HG03575 (cell line): ENCODE data around the gene ACP4.

ENCODE experiments used
- ATAC-seq: cut with Tn5 transposase; IDR thresholded peaks from one replicate; pipeline ENCODE4 v1.9.1; 2021; ENCODE audit not compliant: unreplicated experiment, insufficient number of reproducible peaks, low FRiP score; ENCODE audit errors: extremely low read depth

ACP4 gene

DNA sequence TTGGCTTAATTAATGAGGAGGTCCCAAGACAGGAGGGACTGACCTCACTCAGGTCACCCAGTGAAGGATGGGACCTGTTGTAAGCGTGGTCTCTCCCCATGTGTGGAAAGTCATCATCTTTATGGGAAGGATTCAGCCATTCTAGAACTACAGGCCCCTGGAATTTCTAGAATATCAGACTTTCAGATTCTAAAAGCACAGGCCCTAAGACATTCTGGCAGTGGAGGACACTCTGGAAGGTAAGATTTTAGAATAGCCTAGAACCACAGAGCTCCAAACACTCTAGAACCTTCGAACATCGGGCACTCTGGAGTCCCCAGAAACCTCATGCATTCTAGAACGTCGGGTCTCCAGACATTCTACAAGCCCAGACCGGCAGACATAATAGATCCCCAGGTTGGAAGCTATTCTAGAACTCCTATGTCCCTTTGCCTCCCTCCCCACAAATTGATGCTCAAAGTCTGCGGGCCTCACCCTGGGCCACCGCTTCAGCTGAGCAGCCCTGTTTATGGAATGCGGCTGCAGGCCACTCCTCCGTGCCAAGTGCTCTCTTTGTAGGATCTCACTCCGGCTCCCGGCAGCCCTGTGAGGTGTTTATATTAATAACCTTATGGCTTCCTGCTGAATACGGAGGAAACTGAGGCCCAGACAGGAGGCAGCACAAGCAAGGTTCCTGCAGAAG, 45.0 kb downstream of the ACP4 start:
- ATAC-seq: no peak

DNA sequence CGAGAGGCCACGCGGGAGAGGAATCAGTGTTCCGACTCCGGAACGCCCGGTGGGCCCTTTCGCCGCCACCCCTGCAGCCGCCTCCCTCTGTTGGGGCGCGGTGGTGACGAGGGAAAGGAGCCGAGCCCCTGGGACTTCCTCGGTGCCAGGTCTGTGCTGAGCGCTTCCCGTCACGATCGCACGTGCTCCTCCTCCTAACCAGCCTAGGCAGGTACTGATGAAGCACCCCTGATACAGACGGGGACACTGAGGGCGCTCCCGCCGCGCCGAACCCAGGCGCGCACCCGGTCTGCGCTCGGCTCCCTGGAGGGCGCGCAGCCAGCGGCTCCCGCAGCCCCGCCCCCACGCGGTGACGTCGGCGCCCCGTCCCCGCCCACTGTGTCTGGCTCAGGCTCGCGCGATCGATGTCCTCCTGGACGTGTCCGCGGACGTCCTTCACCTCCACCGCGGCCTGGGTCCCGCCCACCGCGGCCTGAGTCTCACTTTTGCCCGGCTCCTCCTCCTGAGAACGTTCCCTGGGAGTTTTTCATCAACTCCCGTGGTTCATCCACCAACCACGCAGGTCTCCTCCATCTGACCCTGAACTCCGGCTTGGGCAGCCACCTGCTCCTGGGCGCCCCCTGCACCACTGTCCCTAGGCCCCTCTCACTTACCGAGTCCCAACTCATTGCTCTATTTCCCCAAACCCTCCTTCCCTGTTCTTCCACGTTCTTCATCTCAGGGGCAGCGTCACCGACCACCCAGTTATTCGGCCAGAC, 45.7 kb downstream of the ACP4 start:
- ATAC-seq: no peak

DNA sequence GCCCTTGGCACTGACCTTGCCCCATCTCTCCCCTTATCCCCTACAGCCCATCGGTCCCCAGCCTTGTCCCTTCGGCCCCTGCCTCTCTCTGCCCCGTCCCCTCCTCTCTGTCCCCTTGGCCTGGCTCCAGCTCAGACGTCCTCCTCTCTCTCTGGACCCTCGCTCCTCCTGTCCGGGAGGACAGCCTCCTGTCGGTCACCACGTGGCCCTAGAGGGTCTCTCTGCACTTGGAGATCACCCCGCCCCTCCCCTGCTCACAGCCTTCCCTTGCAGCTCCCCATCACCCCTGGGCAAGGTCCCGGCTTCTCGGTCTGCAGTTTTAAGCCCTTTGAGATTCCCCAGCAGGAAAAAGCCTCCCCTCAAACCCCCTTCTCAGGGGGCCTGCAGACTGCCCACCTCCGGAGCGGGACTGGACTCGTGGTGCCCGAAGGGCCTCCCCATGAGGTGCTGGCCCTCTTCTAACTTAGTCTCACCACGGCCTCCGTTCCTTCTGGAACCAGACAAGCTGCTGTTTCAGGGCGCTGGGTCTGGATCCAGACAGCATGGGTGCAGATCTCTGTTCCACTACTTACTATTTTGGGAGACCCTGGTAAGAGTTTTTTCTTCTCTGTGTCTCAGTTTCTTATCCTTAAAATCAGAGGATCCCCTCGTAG, 46.5 kb downstream of the ACP4 start:
- ATAC-seq: no peak

DNA sequence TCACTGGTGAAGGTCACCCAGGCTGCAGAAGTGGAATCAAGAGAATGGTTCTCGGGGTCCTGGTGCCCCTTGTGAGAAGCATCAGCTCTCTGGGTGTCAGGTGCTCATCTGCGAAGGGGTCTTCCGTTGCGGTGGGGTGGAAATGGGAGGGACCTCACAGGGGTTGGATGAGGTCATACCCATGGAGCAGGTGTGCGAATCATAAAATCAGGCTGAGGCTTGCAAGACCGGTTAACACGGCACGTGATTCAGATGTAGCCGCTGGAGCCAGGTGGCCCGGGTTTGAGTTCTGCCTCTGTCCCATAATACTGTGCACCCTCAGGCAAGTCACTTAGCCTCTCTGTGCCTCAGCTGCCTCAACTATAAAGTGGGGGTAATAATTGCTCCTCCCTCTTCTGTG, 47.1 kb downstream of the ACP4 start:
- no peak for ATAC-seq

DNA sequence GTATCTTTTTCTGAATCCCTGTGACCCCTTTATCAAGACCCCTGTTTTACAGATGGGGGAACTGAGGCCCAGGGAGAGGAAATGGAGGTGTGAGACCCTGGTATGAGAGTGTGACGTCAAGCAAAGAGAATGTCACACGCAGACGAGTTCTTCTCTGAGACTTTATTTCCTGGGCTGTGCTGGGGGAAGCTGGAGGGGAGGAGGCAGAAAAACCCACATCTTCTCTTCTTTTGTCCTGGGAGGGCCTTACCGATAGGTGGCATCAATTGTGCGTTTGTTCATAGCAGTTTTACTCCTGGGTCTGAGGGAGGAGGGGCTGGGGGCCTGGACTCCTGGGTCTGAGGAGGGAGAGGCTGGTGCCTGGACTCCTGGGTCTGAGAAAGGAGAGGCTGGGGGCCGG, 48.0 kb downstream of the ACP4 start:
- no peak for ATAC-seq

DNA sequence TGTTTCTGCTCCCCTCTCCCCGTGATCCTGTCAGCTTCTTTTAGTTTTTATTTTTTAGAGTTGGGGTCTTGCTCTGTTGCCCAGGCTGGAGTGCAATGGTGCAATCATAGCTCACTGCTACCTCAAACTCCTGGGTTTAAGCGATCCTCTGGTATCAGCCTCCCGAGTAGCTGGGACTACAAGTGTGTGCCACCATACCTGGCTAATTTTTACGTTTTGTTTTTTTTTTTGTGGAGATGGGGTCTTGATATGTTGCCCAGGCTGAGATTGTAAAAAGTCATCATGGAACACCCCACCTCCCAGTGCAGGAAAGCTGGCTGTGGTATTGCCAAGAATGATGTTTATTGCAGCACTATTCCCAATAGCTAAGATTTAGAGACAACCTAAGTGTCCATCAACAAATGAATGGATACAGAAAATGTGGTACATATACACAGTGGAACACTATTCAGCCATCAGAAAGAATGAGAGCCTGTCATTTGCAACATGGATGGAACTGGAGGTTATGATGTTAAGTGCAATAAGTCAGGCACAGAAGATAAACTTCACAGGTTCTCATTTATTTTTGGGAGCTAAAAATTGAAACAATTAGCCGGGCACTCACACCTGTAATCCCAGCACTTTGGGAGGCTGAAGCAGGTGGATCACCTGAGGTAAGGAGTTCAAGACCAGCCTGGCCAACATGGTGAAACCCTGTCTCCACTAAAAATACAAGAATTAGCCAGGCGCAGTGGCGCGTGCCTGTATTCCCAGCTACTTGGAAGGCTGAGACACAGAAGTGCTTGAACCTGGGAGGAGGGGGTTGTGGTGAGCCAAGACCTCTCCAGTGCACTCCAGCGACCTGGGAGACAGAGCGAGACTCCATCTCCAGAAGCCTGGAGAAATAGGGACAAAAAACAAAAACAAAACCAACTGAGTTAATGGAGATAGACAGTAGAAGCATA, 49.8 kb downstream of the ACP4 start:
- no peak for ATAC-seq

DNA sequence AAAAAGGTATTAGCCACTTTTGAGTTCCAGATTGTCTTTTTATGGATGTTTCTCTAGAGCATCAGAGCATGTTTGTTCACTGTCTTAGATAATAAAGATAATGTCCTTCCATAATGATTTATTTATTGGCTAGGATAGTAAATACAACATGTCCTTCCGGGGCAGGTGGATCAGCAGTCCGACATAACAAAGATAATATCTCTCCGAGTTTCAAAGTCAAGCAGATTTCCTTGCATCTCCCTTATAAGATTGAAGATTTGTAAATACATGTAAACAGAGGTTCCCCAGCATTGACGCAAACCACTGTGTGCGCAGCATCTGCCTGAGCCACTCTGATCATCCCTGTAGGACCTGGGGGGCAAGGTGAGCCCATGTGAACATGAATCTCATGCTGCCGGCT, 51.9 kb downstream of the ACP4 start:
- ATAC-seq: no peak

DNA sequence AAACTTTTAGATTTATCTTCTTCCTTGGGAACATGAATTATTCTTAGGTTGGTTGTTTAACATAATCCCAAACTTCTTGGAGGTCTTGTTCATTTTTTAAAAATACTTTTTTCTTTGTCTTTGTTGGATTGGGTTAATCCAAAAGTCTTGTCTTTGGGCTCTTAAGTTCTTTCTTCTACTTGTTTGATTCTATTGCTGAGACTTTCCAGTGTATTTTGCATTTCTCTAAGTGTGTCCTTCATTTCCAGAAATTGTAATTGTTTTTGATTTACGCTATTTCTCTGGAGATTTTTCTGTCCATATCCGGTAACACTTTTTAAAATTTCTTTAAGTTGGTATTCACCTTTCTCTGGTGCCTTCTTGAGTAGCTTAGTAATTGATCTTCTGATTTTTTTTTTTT, 53.0 kb downstream of the ACP4 start:
- ATAC-seq: no peak

DNA sequence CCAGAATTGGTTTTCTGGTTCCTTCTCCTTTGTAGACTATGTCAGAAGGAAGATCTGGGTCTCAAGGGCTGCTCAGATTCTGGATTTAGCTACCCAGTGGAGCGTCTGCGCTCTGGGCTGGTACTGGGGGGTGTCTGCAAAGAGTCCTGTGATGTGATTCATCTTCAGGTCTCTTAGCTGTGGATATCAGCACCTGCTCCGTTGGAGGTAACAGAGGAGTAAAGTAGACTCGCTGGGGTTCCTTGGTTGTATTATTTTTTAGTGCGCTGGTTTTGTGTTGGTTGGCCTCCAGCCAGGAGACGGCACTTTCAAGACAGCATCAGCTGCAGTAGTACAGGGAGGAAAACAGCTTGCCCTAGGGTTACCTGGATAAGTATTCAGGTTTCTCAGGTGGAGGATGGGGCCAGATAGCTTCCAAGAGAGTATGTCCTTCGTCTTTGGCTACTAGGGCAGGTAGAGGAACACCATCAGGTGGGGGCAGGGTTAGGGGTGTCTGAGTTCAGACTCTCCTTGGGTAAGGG, 53.5 kb downstream of the ACP4 start:
- ATAC-seq: no peak

DNA sequence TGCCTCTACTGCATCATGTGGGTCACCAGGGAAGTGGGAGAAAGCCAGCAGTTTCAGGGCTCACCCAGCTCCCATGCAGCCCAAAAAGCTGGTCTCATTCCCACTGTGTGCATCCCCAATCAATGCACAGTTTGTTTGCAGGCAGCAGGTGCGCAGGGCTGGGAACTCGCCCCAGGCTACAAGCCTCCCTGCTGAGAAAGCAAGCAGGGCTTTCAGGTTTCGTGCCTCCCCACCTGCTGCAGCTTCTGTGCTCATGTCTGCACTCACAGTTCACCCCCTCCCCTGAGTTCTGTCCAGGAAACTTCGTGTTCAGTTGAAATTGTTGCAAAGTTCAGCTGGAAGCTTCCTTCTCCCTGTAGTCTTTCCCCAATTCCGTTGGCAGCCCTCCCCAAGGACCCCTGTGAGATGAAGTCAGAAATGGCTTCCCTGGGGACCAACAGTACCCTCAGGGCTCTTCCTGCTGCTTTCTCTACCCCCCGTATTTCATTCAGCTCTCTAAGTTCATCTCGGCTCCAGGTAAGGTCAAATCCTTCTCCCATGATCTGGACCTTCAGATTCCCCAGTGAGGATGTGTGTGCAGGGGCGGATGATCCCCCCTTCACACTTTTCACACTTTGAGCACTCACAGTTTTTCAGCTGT, 54.2 kb downstream of the ACP4 start:
- ATAC-seq: no peak
